ENCODE measurements around the gene NPM1. TPM values are rescaled to one million over a fixed set of nuclear protein-coding genes. Genes with fewer than 3 reads are reported as not detected.

Gene NPM1
- polyA plus RNA-seq, 4 donors, result 1,575 to 2,181 (median 1,824) TPM

GRCh38 chr5:171425596-171426244 is 38.1 kb downstream of the NPM1 start:
- no peak for DNase-seq (ENCODE audit: low read depth in 4 of 4, low spot score in 3 of 4)

GRCh38 chr5:171426266-171426665 is 38.6 kb downstream of the NPM1 start:
- no peak for DNase-seq (ENCODE audit: low read depth in 4 of 4, low spot score in 3 of 4)

GRCh38 chr5:171426680-171427079 is 39.0 kb downstream of the NPM1 start:
- no peak for DNase-seq (ENCODE audit: low read depth in 4 of 4, low spot score in 3 of 4)

GRCh38 chr5:171427318-171428167 is 39.9 kb downstream of the NPM1 start:
- no peak for DNase-seq (ENCODE audit: low read depth in 4 of 4, low spot score in 3 of 4)

GRCh38 chr5:171428168-171428696 is 40.6 kb downstream of the NPM1 start:
- no peak for DNase-seq (ENCODE audit: low read depth in 4 of 4, low spot score in 3 of 4)

- DNase-seq (ENCODE audit: low read depth in 4 of 4, low spot score in 3 of 4), result no peak
Measured at GRCh38 chr5:171428809-171429542, 41.3 kb downstream of the NPM1 start.

- DNase-seq (ENCODE audit: low read depth in 4 of 4, low spot score in 3 of 4), result no peak
Measured at GRCh38 chr5:171429543-171429910, 41.9 kb downstream of the NPM1 start.

- DNase-seq (ENCODE audit: low read depth in 4 of 4, low spot score in 3 of 4), result no peak
Measured at GRCh38 chr5:171431251-171431777, 43.7 kb downstream of the NPM1 start.

GRCh38 chr5:171432076-171432475 is 44.4 kb downstream of the NPM1 start:
- no peak for DNase-seq (ENCODE audit: low read depth in 4 of 4, low spot score in 3 of 4)

- DNase-seq (ENCODE audit: low read depth in 4 of 4, low spot score in 3 of 4), result no peak
Measured at GRCh38 chr5:171432583-171433351, 45.1 kb downstream of the NPM1 start.

GRCh38 chr5:171433352-171433698 is 45.7 kb downstream of the NPM1 start:
- DNase-seq (ENCODE audit: low read depth in 4 of 4, low spot score in 3 of 4), result no peak

GRCh38 chr5:171433982-171434676 is 46.5 kb downstream of the NPM1 start:
- DNase-seq (ENCODE audit: low read depth in 4 of 4, low spot score in 3 of 4), result no peak

GRCh38 chr5:171434874-171435273 is 47.2 kb downstream of the NPM1 start:
- DNase-seq (ENCODE audit: low read depth in 4 of 4, low spot score in 3 of 4), result no peak

GRCh38 chr5:171435908-171436307 is 48.3 kb downstream of the NPM1 start:
- DNase-seq (ENCODE audit: low read depth in 4 of 4, low spot score in 3 of 4), result no peak

- DNase-seq (ENCODE audit: low read depth in 4 of 4, low spot score in 3 of 4), result no peak
Measured at GRCh38 chr5:171436804-171437285, 49.2 kb downstream of the NPM1 start.

- DNase-seq (ENCODE audit: low read depth in 4 of 4, low spot score in 3 of 4), result no peak
Measured at GRCh38 chr5:171437286-171437821, 49.7 kb downstream of the NPM1 start.

GRCh38 chr5:171438738-171439137 is 51.1 kb downstream of the NPM1 start:
- no peak for DNase-seq (ENCODE audit: low read depth in 4 of 4, low spot score in 3 of 4)

- no peak for DNase-seq (ENCODE audit: low read depth in 4 of 4, low spot score in 3 of 4)
Measured at GRCh38 chr5:171441246-171441791, 53.7 kb downstream of the NPM1 start.

Measured in left renal pelvis (tissue), 4 donors.